ENCODE measurements around the gene MMP24.

MMP24 gene

GRCh38 chr20:35302421-35303335 lies 76.2 kb downstream of the MMP24 start:
- no peak for TF ChIP-seq CTCF (IDR thresholded peaks at IDR 0.05)
- Histone ChIP-seq H3K4me3 (no peak overlapping the region), H3K27ac (no peak overlapping the region)
- DNase-seq (ENCODE audit: low spot score): no peak

GRCh38 chr20:35303382-35303734 lies 76.9 kb downstream of the MMP24 start:
- no peak for TF ChIP-seq CTCF (IDR thresholded peaks at IDR 0.05)
- Histone ChIP-seq H3K4me3 (no peak overlapping the region), H3K27ac (no peak overlapping the region)
- no peak for DNase-seq (ENCODE audit: low spot score)

- Histone ChIP-seq H3K27ac (no peak overlapping the region), H3K4me3 (no peak overlapping the region)
- TF ChIP-seq CTCF (IDR thresholded peaks at IDR 0.05): peak; percentile 72
- no peak for DNase-seq (ENCODE audit: low spot score)
Observed at GRCh38 chr20:35303735-35304491, 77.4 kb downstream of the MMP24 start.

GRCh38 chr20:35304956-35305355 lies 78.5 kb downstream of the MMP24 start:
- DNase-seq (ENCODE audit: low spot score): no peak
- Histone ChIP-seq H3K4me3 (no peak overlapping the region), H3K27ac (no peak overlapping the region)
- TF ChIP-seq CTCF (IDR thresholded peaks at IDR 0.05): no peak

GRCh38 chr20:35305682-35306556 lies 79.4 kb downstream of the MMP24 start:
- TF ChIP-seq CTCF (IDR thresholded peaks at IDR 0.05): no peak
- Histone ChIP-seq H3K27ac (peak overlapping the region; percentile 35 to 87), H3K4me3 (no peak overlapping the region)
- DNase-seq (ENCODE audit: low spot score): no peak

GRCh38 chr20:35306931-35307517 lies 80.5 kb downstream of the MMP24 start:
- DNase-seq (ENCODE audit: low spot score): no peak
- Histone ChIP-seq H3K27ac (peak overlapping the region; percentile 35 to 87), H3K4me3 (no peak overlapping the region)
- no peak for TF ChIP-seq CTCF (IDR thresholded peaks at IDR 0.05)
